ENCODE results near the gene RBFA. TPM values are rescaled to one million over a fixed set of nuclear protein-coding genes. Genes with fewer than 3 reads are reported as not detected.

RBFA gene
- total and polyA plus RNA-seq, 2 of the 13 experiments (the other 11 are each of a cell fraction or from before 2014, with no cell fraction given): 29.7 to 42.4 TPM

- H3K36me3 ChIP-seq (replicated peaks in 1 of 2; ENCODE audit: control insufficient read depth in 1 of 2, insufficient read depth in 2 of 2, low read length in 2 of 2): no peaks in the 10 kb centered on the region
- TF ChIP-seq ZNF557 (CRISPR knock-in tag; IDR thresholded peaks at IDR 0.05): no peak
- no peak for TF ChIP-seq ZNF776 (CRISPR knock-in tag; IDR thresholded peaks at IDR 0.05)
- no peak for TF ChIP-seq ZNF737 (CRISPR knock-in tag; IDR thresholded peaks at IDR 0.05; ENCODE audit: borderline replicate concordance)
- TF ChIP-seq REXO4 (CRISPR knock-in tag; IDR thresholded peaks at IDR 0.05; ENCODE audit: borderline replicate concordance): no peak
- no peak for TF ChIP-seq ZNF703 (CRISPR knock-in tag; IDR thresholded peaks at IDR 0.05; ENCODE audit: borderline replicate concordance)
- no peak for TF ChIP-seq ZNF781 (CRISPR knock-in tag; IDR thresholded peaks at IDR 0.05; ENCODE audit: borderline replicate concordance, not compliant biosample characterization)
- no peak for TF ChIP-seq KLF11 (CRISPR knock-in tag; IDR thresholded peaks at IDR 0.05)
- TF ChIP-seq TSC22D2 (CRISPR knock-in tag; IDR thresholded peaks at IDR 0.05; ENCODE audit: borderline replicate concordance): no peak
- ChIA-PET POLR2A (no interaction called here), CTCF (ENCODE audit: low intra/inter-chr PET ratio, low total read pairs) (no interaction called here)
- no peak overlapping the region for H3K4me3 ChIP-seq (replicated peaks in 1 of 3; ENCODE audit: insufficient read depth in 1 of 3, low read depth in 2 of 3, low read length in 3 of 3)
- H4K20me1 ChIP-seq (ENCODE audit: insufficient read depth, low read length): no peaks in the 10 kb centered on the region
- H2AFZ ChIP-seq (ENCODE audit: low read length): no peak overlapping the region
- no peak overlapping the region for H3K4me2 ChIP-seq (ENCODE audit: low read depth, low read length)
- H3K4me1 ChIP-seq (ENCODE audit: insufficient read depth, low read length): peaks cover 8% of the 10 kb centered on the region
- intact Hi-C loops (cut with micrococcal nuclease; ENCODE audit: unreplicated experiment): no loop called here
- no peak for DNase-seq (ENCODE audit: low spot score)
- H3K9me3 ChIP-seq (ENCODE audit: low read length): no peaks in the 10 kb centered on the region
- H3K79me2 ChIP-seq (ENCODE audit: insufficient read depth, low read length): no peaks in the 10 kb centered on the region
- no peaks in the 10 kb centered on the region for H3K27me3 ChIP-seq (ENCODE audit: control insufficient read depth in 1 of 2, insufficient read depth in 2 of 2, low read length in 2 of 2)
- H3K9ac ChIP-seq (ENCODE audit: insufficient read depth, low read depth, low read length): no peak overlapping the region
- WGBS (ENCODE audit: low lambda C conversion rate): 76% methylated on average over 9 of the region's 10 CpGs
- no TSS peak for BruUV-seq (replicated peaks)
- ATAC-seq: no peak
- no peak overlapping the region for H3K27ac ChIP-seq (ENCODE audit: extremely low read length, insufficient read depth, low read length)
- FAIRE-seq: no peak
- in situ Hi-C loops (cut with HindIII; ENCODE audit: extremely low pct_ligation_motif_present, low pct_unique_long_range_greater_than_20kb): no loop called here
Measured at GRCh38 chr18:80067897-80068296, 33.7 kb downstream of the RBFA start.

- in situ Hi-C loops (cut with HindIII; ENCODE audit: extremely low pct_ligation_motif_present, low pct_unique_long_range_greater_than_20kb) (no loop called here), intact Hi-C loops (cut with micrococcal nuclease; ENCODE audit: unreplicated experiment) (no loop called here)
- no peak for DNase-seq (ENCODE audit: low spot score)
- Histone ChIP-seq H3K9ac (ENCODE audit: insufficient read depth, low read depth, low read length) (no peak overlapping the region), H3K79me2 (ENCODE audit: insufficient read depth, low read length) (no peaks in the 10 kb centered on the region), H3K4me3 (replicated peaks in 1 of 3; ENCODE audit: insufficient read depth in 1 of 3, low read depth in 2 of 3, low read length in 3 of 3) (no peak overlapping the region), H3K4me1 (ENCODE audit: insufficient read depth, low read length) (peaks cover 8% of the 10 kb centered on the region), H3K27ac (ENCODE audit: extremely low read length, insufficient read depth, low read length) (no peak overlapping the region), H3K4me2 (ENCODE audit: low read depth, low read length) (no peak overlapping the region; the same call in 1 of the 2 replicates), H4K20me1 (ENCODE audit: insufficient read depth, low read length) (no peaks in the 10 kb centered on the region), H2AFZ (ENCODE audit: low read length) (no peak overlapping the region), H3K36me3 (replicated peaks in 1 of 2; ENCODE audit: control insufficient read depth in 1 of 2, insufficient read depth in 2 of 2, low read length in 2 of 2) (no peaks in the 10 kb centered on the region), H3K27me3 (ENCODE audit: control insufficient read depth in 1 of 2, insufficient read depth in 2 of 2, low read length in 2 of 2) (no peaks in the 10 kb centered on the region), H3K9me3 (ENCODE audit: low read length) (no peaks in the 10 kb centered on the region)
- ATAC-seq: peak; percentile 57
- WGBS (ENCODE audit: low lambda C conversion rate): 22% methylated on average over 10 of the region's 10 CpGs
- no peak for FAIRE-seq
- POLR2A ChIA-PET: no interaction called here
- BruUV-seq (replicated peaks): no TSS peak
- CTCF ChIA-PET (ENCODE audit: low intra/inter-chr PET ratio, low total read pairs): no interaction called here
- TF ChIP-seq DPF2 (CRISPR knock-in tag; IDR thresholded peaks at IDR 0.05; ENCODE audit: borderline replicate concordance, low read depth) (no peak), NFKBIZ (CRISPR knock-in tag; IDR thresholded peaks at IDR 0.05) (no peak), ZNF10 (CRISPR knock-in tag; IDR thresholded peaks at IDR 0.05; ENCODE audit: borderline replicate concordance, low read depth) (no peak), ZNF543 (CRISPR knock-in tag; IDR thresholded peaks at IDR 0.05) (no peak), IKZF4 (CRISPR knock-in tag; IDR thresholded peaks at IDR 0.05; ENCODE audit: borderline replicate concordance, low read depth, not compliant biosample characterization) (no peak), ZNF7 (CRISPR knock-in tag; IDR thresholded peaks at IDR 0.05) (no peak), ZNF615 (CRISPR knock-in tag; IDR thresholded peaks at IDR 0.05; ENCODE audit: borderline replicate concordance) (no peak)
Measured at GRCh38 chr18:80068571-80069272, 34.5 kb downstream of the RBFA start.

Data from HepG2 (cell line).